ENCODE data around the gene HEXD.

HEXD gene

DNA sequence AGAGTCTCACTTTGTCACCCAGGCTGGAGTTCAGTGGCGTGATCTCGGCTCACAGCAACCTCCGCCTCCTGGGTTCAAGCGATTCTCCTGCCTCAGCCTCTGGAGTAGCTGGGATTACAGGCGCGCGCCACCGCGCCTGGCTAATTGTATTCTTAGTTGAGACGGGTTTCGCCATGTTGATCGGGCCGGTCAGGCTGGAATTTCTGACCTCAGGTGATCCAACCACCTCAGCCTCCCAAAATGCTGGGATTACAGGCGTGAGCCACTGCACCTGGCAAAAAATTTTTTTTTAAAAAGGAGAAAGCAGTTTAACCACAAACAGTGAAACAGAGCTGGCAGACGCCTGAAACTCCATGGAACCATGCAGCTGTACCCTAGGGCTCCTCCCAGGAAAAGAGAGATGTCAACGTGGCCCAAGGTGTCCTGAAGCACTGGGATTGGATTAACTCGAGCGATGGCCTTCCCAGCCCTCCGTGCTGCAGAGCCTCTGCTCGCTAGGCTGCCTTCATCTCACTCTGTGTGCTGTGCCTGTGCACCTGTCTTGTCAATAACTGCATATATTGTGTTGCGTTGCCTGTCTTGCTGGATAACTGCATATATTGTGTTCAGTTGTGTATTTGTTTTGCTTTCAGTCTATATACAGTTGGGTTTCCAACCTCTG lies 71.8 kb downstream of the HEXD start:
- no peak overlapping the region for H3K4me3 ChIP-seq (ENCODE audit: low read depth, low read length)
- no peak for TF ChIP-seq CTCF (conservative IDR thresholded peaks at IDR 0.05; ENCODE audit: low read depth, low read length)
- no peak for DNase-seq (ENCODE audit: low read depth)

- DNase-seq (ENCODE audit: low read depth): no peak
- TF ChIP-seq CTCF (conservative IDR thresholded peaks at IDR 0.05; ENCODE audit: low read depth, low read length): no peak
- no peak overlapping the region for H3K4me3 ChIP-seq (ENCODE audit: low read depth, low read length)
These were observed 72.5 kb downstream of the HEXD start for GRCh38 chr17:82490512-82491195.

DNA sequence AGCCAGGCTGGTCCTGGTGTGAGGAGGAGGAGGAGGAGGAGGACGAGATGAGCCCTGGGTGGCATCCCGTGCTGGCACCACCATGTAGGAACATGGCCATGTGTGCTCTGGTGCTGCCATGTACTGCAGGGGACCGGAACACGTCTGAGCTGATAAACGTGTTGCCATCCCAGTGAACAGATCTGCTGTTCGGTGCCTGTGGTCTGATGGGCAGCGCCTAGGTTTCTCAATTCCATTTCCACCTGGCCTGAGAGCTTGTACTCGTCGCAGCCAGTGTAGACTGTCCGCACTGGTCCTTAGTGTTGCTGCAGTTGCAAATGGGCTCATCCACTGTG lies 73.0 kb downstream of the HEXD start:
- no peak overlapping the region for H3K4me3 ChIP-seq (ENCODE audit: low read depth, low read length)
- DNase-seq (ENCODE audit: low read depth): no peak
- no peak for TF ChIP-seq CTCF (conservative IDR thresholded peaks at IDR 0.05; ENCODE audit: low read depth, low read length)

- DNase-seq (ENCODE audit: low read depth): no peak
- H3K4me3 ChIP-seq (ENCODE audit: low read depth, low read length): no peak overlapping the region
- TF ChIP-seq CTCF (conservative IDR thresholded peaks at IDR 0.05; ENCODE audit: low read depth, low read length): no peak
These were observed 73.4 kb downstream of the HEXD start for GRCh38 chr17:82491533-82491932.

Measured in choroid plexus epithelial cell (primary cell).